Mesothelial cell of epicardium (in vitro differentiated cells): ENCODE results near the gene CSH1. TPM values are rescaled to one million over a fixed set of nuclear protein-coding genes. Genes with fewer than 3 reads are reported as not detected.
"Not testable (repeated sequence)": the region's sequence is repeated elsewhere in the genome, so short reads cannot be mapped to it uniquely, and the experiment has no call there.

Experiments used
- DNase-seq, 2 experiments: peaks; one replicate each; pipeline ENCODE4 v3.0.0; 2021; ENCODE audit warnings: low spot score in 2 of 2; ENCODE audit not compliant: unreplicated experiment in 2 of 2
- H3K27ac Mint-ChIP-seq: 2 replicates; pipeline ENCODE4 v1.8.0; 2021; ENCODE audit warnings: mixed read lengths
- H3K27me3 Mint-ChIP-seq: 2 replicates; pipeline ENCODE4 v1.8.0; 2021; ENCODE audit warnings: low read depth, mixed read lengths
- H3K36me3 Mint-ChIP-seq: 2 replicates; pipeline ENCODE4 v1.8.0; 2021; ENCODE audit warnings: mixed read lengths
- H3K4me1 Mint-ChIP-seq: 2 replicates; pipeline ENCODE4 v1.8.0; 2021; ENCODE audit warnings: mixed read lengths
- H3K4me3 Mint-ChIP-seq: 2 replicates; pipeline ENCODE4 v1.8.0; 2021; ENCODE audit warnings: mild to moderate bottlenecking, moderate library complexity, mixed read lengths
- H3K9me3 Mint-ChIP-seq: 2 replicates; pipeline ENCODE4 v1.8.0; 2021; ENCODE audit warnings: mixed read lengths
- total RNA-seq: library from RNA; stranded (reverse); gene quantifications from 3 replicates; pipeline ENCODE4 v1.2.1, GENCODE V29; 2021
- TF ChIP-seq, protein P1 (sequence below): fragments of 200-600 bp; sonication (generic); IDR thresholded peaks from one replicate; pipeline ENCODE4 v1.5.0; 2021; ENCODE audit warnings: antibody characterized with exemption; ENCODE audit not compliant: unreplicated experiment

The CSH1 gene
- total RNA-seq, 1 donor from 2014 or later, result not detected

DNA sequence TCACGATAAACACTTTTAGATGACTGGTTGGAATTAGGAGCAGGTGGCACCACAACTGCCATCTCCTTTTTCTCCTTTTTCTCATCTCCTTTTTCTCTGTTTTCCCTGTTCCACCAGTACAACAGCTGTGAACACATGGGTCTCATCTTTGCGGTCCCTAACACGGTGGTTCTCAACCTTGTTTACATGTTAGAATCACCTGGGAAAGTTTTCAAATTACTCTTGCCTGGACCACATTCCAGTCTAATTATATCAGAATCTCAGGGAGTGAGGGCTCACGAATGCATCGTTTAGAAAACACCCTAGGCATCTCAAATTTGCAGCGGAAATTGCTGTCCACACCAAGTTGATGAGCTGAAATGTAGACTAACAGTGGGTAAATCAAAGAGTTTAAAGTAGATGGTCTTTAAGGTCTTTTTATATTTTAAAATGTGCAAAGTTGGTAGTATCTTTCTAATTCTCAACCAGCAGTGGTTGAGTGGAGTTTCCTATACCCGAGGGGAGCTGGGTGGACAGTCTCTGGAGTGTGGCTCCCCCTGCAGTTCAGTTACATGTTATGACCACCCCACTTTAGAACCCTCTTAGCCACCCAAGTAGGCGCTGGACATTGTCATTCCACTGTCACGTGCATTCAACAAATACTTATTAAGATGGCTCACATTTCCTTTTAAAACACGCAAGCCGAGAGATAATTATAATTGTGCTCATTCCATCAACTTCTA is 3.9 kb downstream of the CSH1 start:
- not testable (repeated sequence) for H3K4me3 Mint-ChIP-seq, H3K27ac Mint-ChIP-seq, H3K9me3 Mint-ChIP-seq, H3K36me3 Mint-ChIP-seq, DNase-seq, H3K27me3 Mint-ChIP-seq
- peaks cover 12% of the 10 kb centered on the region for H3K4me1 Mint-ChIP-seq

DNA sequence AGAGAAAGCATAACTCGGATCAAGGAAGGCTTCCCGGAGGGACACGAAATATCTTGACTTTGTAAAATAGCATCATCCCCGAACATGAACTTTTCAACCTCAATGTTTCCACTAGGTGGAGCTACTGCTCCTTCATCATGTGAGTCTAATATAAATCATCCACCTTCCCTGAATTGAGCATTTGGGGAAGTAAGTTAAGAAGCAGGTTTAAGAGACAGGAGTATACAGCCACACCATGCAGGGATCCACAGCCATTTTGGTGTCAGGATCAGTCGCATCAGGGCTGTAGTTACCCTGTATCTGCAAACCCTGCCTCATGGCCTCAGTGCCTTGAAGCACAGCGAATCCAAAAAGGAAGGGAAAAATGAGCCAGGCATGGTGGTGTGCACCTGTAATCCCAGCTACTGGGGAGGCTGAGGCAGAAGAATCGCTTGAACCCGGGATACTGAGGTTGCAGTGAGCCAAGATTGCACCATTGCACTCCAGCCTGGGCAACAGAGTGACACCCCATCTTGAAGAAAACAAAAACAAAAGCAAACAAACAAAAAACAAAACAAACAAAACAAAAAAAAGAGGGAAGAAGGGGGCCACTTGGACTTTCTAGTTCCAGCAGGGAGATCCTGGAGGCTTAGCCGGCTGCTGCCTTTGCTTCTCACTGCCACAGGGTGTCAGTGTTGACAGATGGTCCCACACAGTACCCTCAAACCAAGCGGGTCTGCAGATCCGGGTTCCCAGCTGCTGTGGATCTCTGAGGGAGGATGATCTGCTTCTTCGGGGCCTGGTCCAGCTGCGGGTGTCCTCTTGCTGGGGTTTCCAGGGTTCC is 7.1 kb downstream of the CSH1 start:
- peaks cover 12% of the 10 kb centered on the region for H3K4me1 Mint-ChIP-seq
- H3K9me3 Mint-ChIP-seq, H3K36me3 Mint-ChIP-seq, H3K4me3 Mint-ChIP-seq, DNase-seq, H3K27me3 Mint-ChIP-seq, H3K27ac Mint-ChIP-seq: not testable (repeated sequence)
- TF ChIP-seq, protein P1, sequence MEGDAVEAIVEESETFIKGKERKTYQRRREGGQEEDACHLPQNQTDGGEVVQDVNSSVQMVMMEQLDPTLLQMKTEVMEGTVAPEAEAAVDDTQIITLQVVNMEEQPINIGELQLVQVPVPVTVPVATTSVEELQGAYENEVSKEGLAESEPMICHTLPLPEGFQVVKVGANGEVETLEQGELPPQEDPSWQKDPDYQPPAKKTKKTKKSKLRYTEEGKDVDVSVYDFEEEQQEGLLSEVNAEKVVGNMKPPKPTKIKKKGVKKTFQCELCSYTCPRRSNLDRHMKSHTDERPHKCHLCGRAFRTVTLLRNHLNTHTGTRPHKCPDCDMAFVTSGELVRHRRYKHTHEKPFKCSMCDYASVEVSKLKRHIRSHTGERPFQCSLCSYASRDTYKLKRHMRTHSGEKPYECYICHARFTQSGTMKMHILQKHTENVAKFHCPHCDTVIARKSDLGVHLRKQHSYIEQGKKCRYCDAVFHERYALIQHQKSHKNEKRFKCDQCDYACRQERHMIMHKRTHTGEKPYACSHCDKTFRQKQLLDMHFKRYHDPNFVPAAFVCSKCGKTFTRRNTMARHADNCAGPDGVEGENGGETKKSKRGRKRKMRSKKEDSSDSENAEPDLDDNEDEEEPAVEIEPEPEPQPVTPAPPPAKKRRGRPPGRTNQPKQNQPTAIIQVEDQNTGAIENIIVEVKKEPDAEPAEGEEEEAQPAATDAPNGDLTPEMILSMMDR, result peak; percentile 53

DNA sequence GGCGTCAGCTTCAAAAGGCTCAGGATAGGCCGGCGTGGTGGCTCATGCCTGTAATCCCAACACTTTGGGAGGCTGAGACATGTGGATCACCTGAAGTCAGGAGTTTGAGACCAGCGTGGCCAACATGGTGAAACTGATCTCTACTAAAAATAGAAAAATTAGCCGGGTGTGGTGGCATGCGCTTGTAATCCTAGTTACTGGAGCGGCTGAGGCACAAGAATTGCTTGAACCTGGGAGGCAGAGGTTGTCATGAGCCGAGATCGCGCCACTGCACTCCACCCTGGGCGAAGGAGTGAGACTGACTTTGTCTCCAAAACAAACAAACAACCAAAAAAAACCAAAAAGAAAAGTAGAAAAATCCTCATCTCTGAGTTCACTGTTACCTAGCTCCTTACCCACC is 11.3 kb downstream of the CSH1 start:
- DNase-seq, H3K4me3 Mint-ChIP-seq, H3K27me3 Mint-ChIP-seq, H3K4me1 Mint-ChIP-seq, H3K9me3 Mint-ChIP-seq, H3K27ac Mint-ChIP-seq, H3K36me3 Mint-ChIP-seq: not testable (repeated sequence)

DNA sequence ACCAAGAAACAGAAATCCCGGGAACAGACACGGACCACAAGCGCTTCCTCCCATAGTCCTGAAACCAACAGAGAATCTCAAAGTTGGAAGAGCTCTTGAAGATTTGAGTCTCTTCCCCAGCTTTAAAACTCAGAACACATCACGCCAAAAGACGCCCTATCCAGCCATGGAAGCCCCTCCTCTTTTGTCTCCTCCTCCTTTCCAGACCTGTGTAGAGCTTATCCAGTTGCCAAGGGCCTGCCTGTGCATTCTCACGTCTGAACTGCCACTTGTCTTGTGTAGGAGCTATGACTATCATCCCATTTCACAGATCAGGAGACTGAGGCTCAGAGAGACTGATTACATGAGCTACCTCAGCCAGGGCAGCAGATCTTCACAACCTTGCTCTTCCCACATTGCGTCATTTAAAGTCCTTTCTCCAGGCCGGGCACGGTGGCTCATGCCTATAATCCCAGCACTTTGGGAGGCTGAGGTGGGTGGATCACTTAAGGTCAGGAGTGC is 13.7 kb downstream of the CSH1 start:
- not testable (repeated sequence) for H3K9me3 Mint-ChIP-seq, H3K4me1 Mint-ChIP-seq, H3K4me3 Mint-ChIP-seq, DNase-seq, H3K27ac Mint-ChIP-seq, H3K36me3 Mint-ChIP-seq
- peaks cover 15% of the 10 kb centered on the region for H3K27me3 Mint-ChIP-seq

DNA sequence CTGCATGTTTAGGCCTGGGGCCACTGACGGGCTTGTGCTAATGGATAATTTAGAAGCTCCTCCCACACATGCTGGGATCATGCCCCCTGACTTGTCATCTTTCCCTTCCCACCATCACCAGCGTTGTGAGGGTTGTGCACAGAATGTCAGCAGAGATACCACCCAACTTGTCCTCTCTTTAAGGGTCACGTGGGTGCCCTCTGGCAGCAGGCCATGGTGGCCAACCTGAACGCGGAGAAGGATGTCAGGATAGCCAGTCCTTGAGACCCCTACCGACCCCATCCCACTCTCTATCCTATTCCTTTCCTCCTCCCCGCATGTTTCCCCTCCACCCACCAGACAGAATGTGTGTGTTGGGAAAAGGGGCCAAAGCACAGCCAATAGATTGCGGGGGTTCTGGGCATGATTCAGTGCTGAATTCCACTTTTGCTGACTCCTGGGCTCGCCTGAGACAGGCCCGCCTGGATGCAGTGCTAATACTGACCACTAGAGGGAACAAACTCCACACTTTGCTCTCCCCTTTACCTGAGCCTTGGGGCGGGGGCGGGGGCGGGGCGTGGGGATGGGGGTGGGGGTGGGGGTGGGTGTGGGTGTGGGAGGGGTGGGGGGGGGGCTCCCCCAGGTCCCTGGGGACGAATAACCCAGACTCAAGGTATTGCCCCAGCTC is 14.3 kb downstream of the CSH1 start, which contains the start of gene GH2:
Gene GH2 (minus strand): TSS at position 10 of the 667 bp plus-strand sequence. CDS start 143 bp downstream, outside the sequence.
- peak in 1 of 2 experiments; percentile 73 for DNase-seq
- Mint-ChIP-seq H3K27me3 (peaks cover 19% of the 10 kb centered on the region), H3K27ac (no peak within 1 kb of the TSS), H3K4me1 (no peaks in the 10 kb centered on the region), H3K4me3 (no peak within 1 kb of the TSS), H3K9me3 (no peaks in the 10 kb centered on the region), H3K36me3 (no peaks in the 10 kb centered on the region)
- TF ChIP-seq, protein P1, result peak; percentile 62

DNA sequence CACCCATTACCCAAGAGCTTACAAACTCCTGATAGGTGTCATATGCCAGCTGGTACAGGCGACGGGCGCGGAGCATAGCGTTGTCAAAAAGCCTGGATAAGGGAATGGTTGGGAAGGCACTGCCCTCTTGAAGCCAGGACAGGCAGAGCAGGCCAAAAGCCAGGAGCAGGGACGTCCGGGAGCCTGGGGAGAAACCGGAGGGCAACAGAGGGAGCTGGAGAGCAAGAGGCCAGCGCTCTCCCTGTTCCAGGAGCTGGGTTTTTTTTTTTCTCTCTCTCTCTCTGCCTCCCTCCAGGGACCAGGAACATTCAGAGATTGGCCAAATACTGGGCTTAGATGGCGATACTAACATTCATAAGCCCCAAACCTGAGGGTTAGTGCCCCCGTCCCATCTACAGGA is 15.0 kb downstream of the CSH1 start:
- H3K27ac Mint-ChIP-seq, H3K4me1 Mint-ChIP-seq, H3K4me3 Mint-ChIP-seq: not testable (repeated sequence)

DNA sequence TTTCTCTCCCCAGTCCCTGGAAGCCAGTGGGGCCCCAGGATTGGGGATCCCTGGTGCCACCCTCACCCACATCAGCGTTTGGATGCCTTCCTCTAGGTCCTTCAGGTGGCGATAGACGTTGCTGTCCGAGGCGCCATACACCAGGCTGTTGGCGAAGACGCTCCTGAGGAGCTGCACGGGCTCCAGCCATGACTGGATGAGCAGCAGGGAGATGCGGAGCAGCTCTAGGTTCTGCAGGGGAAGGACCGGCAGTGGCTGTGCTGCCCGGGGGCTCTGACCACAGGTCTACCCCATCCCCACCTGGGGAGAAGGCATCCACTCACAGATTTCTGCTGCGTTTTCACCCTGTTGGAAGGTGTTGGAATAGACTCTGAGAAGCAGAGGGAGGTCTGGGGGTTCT is 15.7 kb downstream of the CSH1 start:
- TF ChIP-seq, protein P1, result no peak
- Mint-ChIP-seq H3K27me3 (peaks cover 22% of the 10 kb centered on the region), H3K27ac (no peak overlapping the region), H3K4me1 (no peaks in the 10 kb centered on the region), H3K4me3 (no peak overlapping the region), H3K9me3 (no peaks in the 10 kb centered on the region), H3K36me3 (no peaks in the 10 kb centered on the region)
- DNase-seq, result no peak

More for the DNA sequence above, 15.0 kb downstream of the CSH1 start:
- not testable (repeated sequence) for H3K9me3 Mint-ChIP-seq, H3K36me3 Mint-ChIP-seq, DNase-seq
- peaks cover 20% of the 10 kb centered on the region for H3K27me3 Mint-ChIP-seq

DNA sequence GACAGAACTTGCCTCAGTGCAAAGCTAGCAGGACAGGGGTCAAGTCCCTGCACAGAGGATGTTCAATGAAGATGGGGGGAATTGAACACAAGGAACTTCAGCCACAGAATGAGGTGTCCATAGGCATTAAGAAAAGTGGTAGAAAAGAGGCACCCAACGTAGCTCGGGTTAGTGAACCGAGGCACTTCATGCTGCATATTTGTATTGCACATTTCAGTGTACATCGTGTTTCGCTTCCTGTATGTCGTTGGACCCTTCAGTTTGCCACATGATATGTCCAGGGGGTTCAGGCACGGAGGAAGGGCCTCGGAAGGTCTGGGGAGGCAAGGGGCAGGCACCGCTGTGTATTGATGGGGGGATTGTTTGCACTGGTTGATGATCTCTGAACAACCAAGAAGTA is 18.0 kb downstream of the CSH1 start:
- not testable (repeated sequence) for H3K4me3 Mint-ChIP-seq, DNase-seq, H3K36me3 Mint-ChIP-seq, H3K27ac Mint-ChIP-seq, H3K4me1 Mint-ChIP-seq, H3K9me3 Mint-ChIP-seq
- H3K27me3 Mint-ChIP-seq, result peaks cover 24% of the 10 kb centered on the region

DNA sequence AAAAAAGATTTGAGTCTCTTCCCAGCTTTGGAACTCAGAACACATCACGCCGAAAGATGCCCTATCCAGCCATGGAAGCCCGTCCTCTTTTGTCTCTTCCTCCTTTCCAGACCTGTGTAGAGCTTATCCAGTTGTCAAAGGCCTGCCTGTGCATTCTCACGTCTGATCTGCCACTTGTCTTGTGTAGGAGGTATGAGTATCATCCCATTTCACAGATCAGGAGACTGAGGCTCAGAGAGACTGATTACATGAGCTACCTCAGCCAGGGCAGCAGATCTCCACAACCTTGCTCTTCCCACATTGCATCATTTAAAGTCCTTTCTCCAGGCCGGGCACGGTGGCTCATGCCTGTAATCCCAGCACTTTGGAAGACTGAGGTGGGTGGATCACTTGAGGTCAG is 21.7 kb downstream of the CSH1 start:
- H3K4me1 Mint-ChIP-seq, H3K9me3 Mint-ChIP-seq, H3K4me3 Mint-ChIP-seq, H3K27ac Mint-ChIP-seq, DNase-seq, H3K36me3 Mint-ChIP-seq: not testable (repeated sequence)
- peaks cover 21% of the 10 kb centered on the region for H3K27me3 Mint-ChIP-seq

DNA sequence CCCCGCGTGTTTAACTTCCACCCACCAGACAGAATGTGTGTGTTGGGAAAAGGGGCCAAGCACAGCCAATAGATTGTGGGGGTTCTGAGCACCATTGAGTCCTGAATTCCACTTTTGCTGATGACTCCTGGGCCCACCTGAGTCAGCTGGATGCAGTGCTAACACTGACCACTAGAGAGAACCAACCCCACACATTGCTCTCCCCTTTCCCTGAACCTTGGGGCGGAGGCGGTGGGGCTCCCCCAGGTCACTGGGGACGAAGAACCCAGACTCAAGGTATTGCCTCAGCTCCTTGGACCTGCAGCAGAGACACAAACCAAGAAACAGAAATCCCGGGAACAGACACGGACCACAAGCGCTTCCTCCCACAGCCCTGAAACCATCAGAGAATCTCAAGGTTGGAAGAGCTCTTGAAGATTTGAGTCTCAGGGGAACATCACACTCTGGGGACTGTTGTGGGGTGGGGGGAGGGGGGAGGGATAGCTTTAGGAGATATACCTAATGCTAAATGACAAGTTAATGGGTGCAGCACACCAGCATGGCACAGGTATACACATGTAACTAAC is 22.2 kb downstream of the CSH1 start:
- not testable (repeated sequence) for H3K27ac Mint-ChIP-seq, DNase-seq, H3K36me3 Mint-ChIP-seq, H3K4me3 Mint-ChIP-seq, H3K9me3 Mint-ChIP-seq
- peaks cover 12% of the 10 kb centered on the region for H3K4me1 Mint-ChIP-seq
- peaks cover 21% of the 10 kb centered on the region for H3K27me3 Mint-ChIP-seq
